Measurements from ENCODE around the gene AAGAB. TPM values are rescaled to one million over a fixed set of nuclear protein-coding genes. Genes with fewer than 3 reads are reported as not detected.

AAGAB gene
- total RNA-seq, 1 experiment from 2014 or later: 30.5 TPM

DNA sequence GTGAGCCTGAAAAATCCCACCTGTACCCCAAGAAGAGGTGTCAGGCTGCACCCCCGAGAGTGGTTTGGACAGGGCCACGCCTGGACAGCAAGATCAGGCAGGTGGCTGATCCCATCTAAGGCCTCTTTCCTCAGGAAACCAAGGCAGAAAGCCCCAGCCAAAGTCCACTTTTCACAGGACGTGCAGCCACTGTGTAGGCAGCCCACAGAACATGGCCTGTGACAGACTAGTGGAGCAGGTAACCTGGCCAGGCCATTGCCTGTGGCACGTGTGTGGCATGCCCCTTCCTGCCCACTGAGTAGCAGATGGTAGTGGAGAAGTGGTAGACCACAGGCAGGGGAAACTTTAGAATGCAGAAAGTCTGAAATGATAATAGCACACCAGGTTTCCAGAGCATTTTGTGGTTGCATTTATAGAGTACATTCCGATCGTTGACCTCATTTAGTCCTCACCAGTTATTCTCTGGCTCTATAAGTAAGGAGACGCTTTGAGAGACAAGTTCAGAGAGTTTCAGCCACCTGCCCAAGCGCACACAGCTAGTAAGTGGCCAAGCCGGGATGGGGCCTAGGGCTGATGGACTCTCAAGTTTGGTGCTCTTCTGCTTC is 68.7 kb downstream of the AAGAB start:
- ChIA-PET POLR2A (ENCODE audit: unreplicated experiment) (interaction anchor here (0.6 kb wide), 1 partner anchor 35 kb away, joined by 3 read pairs; no protein-coding TSS in a partner anchor), CTCF (no interaction called here)
- peaks cover 65% of the 10 kb centered on the region for H3K36me3 ChIP-seq (ENCODE audit: low read depth, low read length)
- H2AFZ ChIP-seq (ENCODE audit: low read length): no peak overlapping the region
- 0 out of 2 replicates have a peak, but pooled peaks cover 6% of the 10 kb centered on the region for H3K79me2 ChIP-seq (ENCODE audit: low read length)
- no peak overlapping the region for H3K4me3 ChIP-seq (ENCODE audit: low read length)
- no peak for ATAC-seq
- H3F3A ChIP-seq (ENCODE audit: low read length, unreplicated experiment): no peaks in the 10 kb centered on the region
- no peaks in the 10 kb centered on the region for H4K20me1 ChIP-seq (ENCODE audit: low read length)
- TF ChIP-seq EZH2 (IDR thresholded peaks at IDR 0.05; ENCODE audit: low read length, unreplicated experiment): no peak
- TF ChIP-seq, protein P1, sequence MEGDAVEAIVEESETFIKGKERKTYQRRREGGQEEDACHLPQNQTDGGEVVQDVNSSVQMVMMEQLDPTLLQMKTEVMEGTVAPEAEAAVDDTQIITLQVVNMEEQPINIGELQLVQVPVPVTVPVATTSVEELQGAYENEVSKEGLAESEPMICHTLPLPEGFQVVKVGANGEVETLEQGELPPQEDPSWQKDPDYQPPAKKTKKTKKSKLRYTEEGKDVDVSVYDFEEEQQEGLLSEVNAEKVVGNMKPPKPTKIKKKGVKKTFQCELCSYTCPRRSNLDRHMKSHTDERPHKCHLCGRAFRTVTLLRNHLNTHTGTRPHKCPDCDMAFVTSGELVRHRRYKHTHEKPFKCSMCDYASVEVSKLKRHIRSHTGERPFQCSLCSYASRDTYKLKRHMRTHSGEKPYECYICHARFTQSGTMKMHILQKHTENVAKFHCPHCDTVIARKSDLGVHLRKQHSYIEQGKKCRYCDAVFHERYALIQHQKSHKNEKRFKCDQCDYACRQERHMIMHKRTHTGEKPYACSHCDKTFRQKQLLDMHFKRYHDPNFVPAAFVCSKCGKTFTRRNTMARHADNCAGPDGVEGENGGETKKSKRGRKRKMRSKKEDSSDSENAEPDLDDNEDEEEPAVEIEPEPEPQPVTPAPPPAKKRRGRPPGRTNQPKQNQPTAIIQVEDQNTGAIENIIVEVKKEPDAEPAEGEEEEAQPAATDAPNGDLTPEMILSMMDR (conservative IDR thresholded peaks at IDR 0.05; ENCODE audit: low read depth, low read length): no peak
- no peak for TF ChIP-seq EZH2phosphoT487 (IDR thresholded peaks at IDR 0.05; ENCODE audit: borderline replicate concordance, low read length)
- H3K9me3 ChIP-seq (ENCODE audit: low read length): no peaks in the 10 kb centered on the region
- no peaks in the 10 kb centered on the region for H3K9me2 ChIP-seq (replicated peaks; ENCODE audit: low read length)
- H3K27me3 ChIP-seq (ENCODE audit: low read length): no peaks in the 10 kb centered on the region
- H3K4me2 ChIP-seq (ENCODE audit: low read length): no peak overlapping the region
- no peak overlapping the region for H3K27ac ChIP-seq (ENCODE audit: low read length)
- no peaks in the 10 kb centered on the region for H3K4me1 ChIP-seq (ENCODE audit: insufficient read depth, low read length)
- H3K9ac ChIP-seq (ENCODE audit: low read length): no peak overlapping the region
- BruUV-seq (replicated peaks): no TSS peak
- intact Hi-C loops (cut with micrococcal nuclease): no loop called here
- DNase-seq: no peak

DNA sequence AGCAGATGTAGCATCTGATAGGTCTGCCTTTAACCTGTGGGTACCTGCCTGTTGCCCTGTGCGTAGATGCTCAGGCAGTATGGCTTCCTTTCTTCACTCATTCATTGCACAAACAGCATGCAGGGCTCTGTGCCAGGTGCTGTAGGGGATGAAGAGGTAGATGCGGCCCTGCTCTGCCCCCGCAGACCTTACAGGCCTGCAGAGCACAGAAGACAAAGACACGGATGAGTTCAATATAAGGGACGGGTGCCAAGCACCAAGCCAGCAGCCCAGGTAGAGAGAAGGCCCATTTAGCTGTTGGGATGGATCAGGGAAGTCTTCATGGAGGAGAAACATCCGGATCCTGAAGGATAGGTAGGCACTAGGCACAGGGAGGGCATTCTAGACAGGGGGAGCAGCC is 69.4 kb downstream of the AAGAB start:
- Histone ChIP-seq H2AFZ (ENCODE audit: low read length) (no peak overlapping the region), H3K79me2 (ENCODE audit: low read length) (peaks cover 12% of the 10 kb centered on the region; the same call in 1 of the 2 replicates), H3K9ac (ENCODE audit: low read length) (no peak overlapping the region), H3K9me2 (replicated peaks; ENCODE audit: low read length) (no peaks in the 10 kb centered on the region), H3K27me3 (ENCODE audit: low read length) (no peaks in the 10 kb centered on the region), H4K20me1 (ENCODE audit: low read length) (no peaks in the 10 kb centered on the region), H3K36me3 (ENCODE audit: low read depth, low read length) (peaks cover 64% of the 10 kb centered on the region), H3K4me3 (ENCODE audit: low read length) (no peak overlapping the region), H3K4me1 (ENCODE audit: insufficient read depth, low read length) (no peaks in the 10 kb centered on the region), H3F3A (ENCODE audit: low read length, unreplicated experiment) (no peaks in the 10 kb centered on the region), H3K4me2 (ENCODE audit: low read length) (no peak overlapping the region), H3K27ac (ENCODE audit: low read length) (no peak overlapping the region), H3K9me3 (ENCODE audit: low read length) (no peaks in the 10 kb centered on the region)
- ATAC-seq: no peak
- intact Hi-C loops (cut with micrococcal nuclease): no loop called here
- no peak for DNase-seq
- BruUV-seq (replicated peaks): no TSS peak
- no peak for TF ChIP-seq EZH2 (IDR thresholded peaks at IDR 0.05; ENCODE audit: low read length, unreplicated experiment)
- ChIA-PET CTCF (no interaction called here), POLR2A (ENCODE audit: unreplicated experiment) (no interaction called here)

DNA sequence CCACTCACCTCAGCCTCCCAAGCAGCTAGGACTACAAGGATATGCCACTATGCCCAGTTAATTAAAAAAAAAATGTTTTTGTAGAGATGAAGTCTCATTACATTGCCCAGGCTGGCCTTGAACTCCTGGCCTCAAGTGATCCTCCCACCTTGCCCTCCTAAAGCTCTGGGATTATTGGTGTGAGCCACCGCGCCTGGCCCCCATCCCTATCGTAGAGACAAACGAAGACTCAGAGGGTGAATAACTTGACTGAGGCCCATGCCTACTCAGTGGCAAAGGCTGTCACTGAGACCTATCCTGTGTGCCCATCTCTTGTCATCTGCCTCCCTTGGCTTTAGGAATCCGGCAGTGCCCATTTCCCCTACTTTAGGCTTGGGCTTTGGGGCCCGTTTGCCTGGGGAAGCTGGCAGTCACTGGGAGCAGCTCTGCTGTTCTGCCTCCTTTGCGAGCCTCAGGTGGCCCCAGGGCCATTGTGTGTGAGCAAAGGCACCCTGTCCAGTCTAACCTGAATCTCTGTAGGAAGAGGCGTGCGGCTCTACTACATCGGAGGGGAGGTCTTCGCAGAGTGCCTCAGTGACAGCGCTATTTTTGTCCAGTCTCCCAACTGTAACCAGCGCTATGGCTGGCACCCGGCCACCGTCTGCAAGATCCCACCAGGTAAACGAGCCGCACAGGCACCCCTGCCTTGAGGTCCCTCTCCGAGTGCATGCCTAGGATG is 70.1 kb downstream of the AAGAB start:
- Histone ChIP-seq H3K9me2 (replicated peaks; ENCODE audit: low read length) (no peaks in the 10 kb centered on the region), H3K27me3 (ENCODE audit: low read length) (no peaks in the 10 kb centered on the region), H3K4me2 (ENCODE audit: low read length) (no peak overlapping the region), H4K20me1 (ENCODE audit: low read length) (no peaks in the 10 kb centered on the region), H3K4me1 (ENCODE audit: insufficient read depth, low read length) (peaks cover 3% of the 10 kb centered on the region; the same call in 1 of the 2 replicates), H3K9ac (ENCODE audit: low read length) (no peak overlapping the region), H2AFZ (ENCODE audit: low read length) (no peak overlapping the region), H3K4me3 (ENCODE audit: low read length) (no peak overlapping the region), H3K9me3 (ENCODE audit: low read length) (no peaks in the 10 kb centered on the region), H3F3A (ENCODE audit: low read length, unreplicated experiment) (no peaks in the 10 kb centered on the region), H3K36me3 (ENCODE audit: low read depth, low read length) (peaks cover 66% of the 10 kb centered on the region), H3K79me2 (ENCODE audit: low read length) (peaks cover 18% of the 10 kb centered on the region), H3K27ac (ENCODE audit: low read length) (no peak overlapping the region)
- CTCF ChIA-PET: no interaction called here
- POLR2A ChIA-PET (ENCODE audit: unreplicated experiment): no interaction called here
- no peak for TF ChIP-seq EZH2phosphoT487 (IDR thresholded peaks at IDR 0.05; ENCODE audit: borderline replicate concordance, low read length)
- TF ChIP-seq EZH2 (IDR thresholded peaks at IDR 0.05; ENCODE audit: low read length, unreplicated experiment): no peak
- TF ChIP-seq, protein P1 (conservative IDR thresholded peaks at IDR 0.05; ENCODE audit: low read depth, low read length): no peak
- BruUV-seq (replicated peaks): no TSS peak
- no peak for ATAC-seq
- intact Hi-C loops (cut with micrococcal nuclease): no loop called here
- DNase-seq: no peak

Data from PC-3 (cell line).